Activated CD8-positive, alpha-beta memory T cell treated with anti-CD3 and anti-CD28 coated beads, Interleukin-2, amount 50 U/mL, for 24 hours (primary cell): ENCODE measurements around the gene AKAP9.
"Not testable (repeated sequence)": the region's sequence is repeated elsewhere in the genome, so short reads cannot be mapped to it uniquely, and the experiment has no call there.

Source experiments
- DNase-seq: peaks from one replicate; pipeline ENCODE4 v3.0.0-alpha.2; 2020; ENCODE audit errors: extremely low read depth

The AKAP9 gene

DNA sequence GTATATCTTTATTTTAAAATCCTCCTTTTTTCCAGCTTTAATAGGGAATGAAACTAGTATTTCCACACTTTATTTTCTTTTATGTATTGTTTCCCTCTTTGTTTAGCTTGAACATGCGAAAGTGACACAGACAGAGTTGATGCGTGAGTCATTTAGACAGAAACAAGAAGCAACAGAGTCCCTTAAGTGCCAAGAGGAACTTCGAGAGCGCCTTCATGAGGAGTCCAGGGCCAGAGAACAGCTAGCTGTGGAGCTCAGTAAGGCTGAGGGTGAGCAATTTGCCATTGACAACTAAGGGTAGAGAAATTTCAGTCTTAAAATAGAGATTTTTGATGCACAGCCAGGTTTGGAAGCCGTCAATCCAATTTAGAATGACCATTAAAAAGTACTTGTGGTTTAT, 120.5 kb downstream of the AKAP9 start:
- no peak for DNase-seq

DNA sequence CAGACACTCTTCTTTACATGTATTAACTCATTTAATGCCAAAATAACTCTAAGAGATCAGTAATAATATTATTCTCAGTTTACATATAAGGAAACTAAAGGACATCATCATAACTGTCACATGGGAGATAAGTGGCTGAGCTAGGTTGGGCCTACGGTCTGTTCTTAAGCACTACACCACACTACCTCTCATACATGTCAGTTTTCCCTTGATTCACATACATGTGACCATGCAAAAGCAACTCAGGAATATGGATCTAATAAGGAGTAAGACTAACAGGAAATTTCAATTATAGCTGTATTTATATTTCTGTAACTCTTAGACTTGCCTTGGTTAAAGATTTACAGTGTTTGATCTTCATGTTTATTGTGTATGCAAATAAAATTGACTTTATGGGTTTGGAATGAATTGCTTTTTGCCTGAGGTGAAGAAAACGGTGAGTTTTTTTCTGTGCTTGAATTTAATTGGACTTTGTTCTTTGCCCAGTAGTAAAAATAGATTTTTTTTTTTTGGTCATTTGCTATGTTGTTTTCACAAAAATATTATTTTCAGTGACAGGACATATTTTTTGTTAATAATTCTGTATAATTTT, 123.9 kb downstream of the AKAP9 start:
- DNase-seq = no peak

GRCh38 chr7:92071032-92071431, 130.4 kb downstream of the AKAP9 start:
- DNase-seq = no peak

DNA sequence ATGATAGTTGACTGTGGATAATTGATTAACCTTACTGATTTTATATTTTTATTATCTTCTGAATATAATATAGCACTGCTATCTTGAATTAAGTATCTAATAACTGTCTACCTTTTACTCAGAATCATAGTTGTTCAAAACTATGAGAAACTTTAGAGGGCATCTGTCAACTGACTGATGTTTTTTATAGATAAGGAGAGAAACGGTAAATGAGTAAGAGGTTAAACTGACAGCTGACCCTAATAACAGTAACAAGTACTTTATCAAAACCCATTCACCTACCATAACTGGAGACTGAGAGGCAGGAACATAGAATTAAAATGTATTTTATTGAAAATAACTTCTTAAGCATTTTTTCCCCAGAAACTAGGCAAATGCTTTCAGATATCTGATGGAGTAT, 131.5 kb downstream of the AKAP9 start:
- DNase-seq = no peak

DNA sequence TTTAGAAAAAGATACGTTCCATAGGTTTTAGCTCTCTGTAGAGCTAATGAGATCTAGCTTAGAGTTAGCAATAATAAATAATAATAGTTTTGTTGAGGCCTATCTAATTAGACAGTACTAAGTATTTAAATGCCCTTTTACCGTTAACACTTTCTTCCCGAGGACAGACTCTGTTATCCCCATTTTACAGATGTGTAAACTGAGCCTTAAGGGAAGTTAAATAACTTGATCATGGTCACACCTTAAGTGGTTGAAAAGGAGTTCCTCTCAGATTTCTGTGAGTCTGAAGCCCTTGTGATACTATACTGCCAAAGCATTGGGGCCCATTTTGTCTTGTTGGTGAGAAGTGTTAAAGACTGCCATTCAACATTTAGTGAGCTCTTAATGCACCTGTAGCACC, 132.0 kb downstream of the AKAP9 start:
- no peak for DNase-seq

- no peak for DNase-seq
Measured at GRCh38 chr7:92075455-92076158, 134.9 kb downstream of the AKAP9 start.

DNA sequence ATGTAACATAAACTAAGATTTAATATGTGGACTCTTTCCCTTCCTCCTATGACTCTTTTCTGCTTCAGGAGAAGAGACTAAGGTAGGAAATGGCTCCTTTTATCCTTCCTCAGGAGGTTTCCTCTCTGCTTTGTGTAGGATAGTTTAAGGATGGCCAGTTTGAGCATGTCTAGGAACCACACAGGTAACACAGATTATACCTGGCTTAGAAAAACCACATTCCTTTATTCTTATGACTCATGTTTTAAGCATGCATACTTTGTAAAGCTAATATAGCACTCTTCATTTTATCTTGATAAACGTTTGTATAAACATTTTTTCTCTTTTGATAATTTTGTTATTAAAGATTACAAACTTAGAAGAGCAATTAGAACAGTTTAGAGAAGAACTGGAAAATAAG, 135.8 kb downstream of the AKAP9 start:
- DNase-seq = no peak

DNA sequence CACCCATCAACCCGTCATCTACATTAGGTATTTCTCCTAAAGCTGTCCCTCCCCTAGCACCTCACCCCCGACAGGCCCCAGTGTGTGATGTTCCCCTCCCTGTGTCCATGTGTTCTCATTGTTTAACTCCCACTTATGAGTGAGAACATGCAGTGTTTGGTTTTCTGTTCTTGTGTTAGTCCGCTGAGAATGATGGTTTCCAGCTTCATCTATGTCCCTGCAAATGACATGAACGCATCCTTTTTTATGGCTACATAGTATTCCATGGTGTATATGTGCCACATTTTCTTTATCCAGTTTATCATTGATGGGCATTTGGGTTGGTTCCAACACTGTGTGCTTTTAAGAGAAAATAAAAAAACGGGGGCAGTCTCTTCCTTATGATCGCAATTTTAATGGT, 143.3 kb downstream of the AKAP9 start:
- not testable (repeated sequence) for DNase-seq

DNA sequence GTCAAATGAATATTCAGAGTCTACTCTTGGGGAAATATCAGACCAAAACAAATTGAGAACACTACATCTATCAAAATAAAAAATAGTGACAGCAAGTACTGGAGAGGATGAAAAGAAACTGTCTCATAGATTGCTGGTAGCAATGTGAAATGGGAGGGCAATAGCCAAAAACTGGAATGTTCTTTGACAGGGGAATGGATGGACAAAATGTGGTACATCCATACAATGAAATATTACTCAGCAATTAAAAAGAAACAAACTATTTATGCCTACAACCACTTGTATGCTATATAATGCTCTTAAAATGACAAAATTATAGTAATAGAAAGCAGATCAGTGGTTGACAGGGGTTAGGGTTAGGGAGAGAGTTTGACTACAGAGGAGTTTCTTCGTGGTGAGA, 147.6 kb downstream of the AKAP9 start:
- no peak for DNase-seq

- no peak for DNase-seq
Measured at GRCh38 chr7:92092210-92092609, 151.5 kb downstream of the AKAP9 start.

DNA sequence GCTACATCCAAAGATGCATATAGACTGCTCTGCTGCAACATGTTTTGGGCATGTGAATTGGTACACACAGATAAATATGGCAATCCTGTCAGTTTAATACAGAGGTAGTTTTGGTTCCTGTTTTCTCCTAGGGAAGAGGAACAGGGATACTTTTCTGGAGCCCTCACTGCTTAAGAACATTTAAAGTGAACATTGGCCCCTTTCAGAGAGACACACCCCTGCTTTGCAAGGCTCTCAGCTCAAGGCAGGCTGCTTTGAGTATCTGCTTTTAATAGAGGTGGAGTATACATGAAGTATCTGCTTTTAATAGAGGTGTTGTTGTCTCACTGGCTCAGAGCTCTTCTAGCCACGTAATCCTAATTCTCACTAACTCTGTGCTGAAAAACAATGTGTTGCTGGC, 154.7 kb downstream of the AKAP9 start:
- DNase-seq = no peak

DNA sequence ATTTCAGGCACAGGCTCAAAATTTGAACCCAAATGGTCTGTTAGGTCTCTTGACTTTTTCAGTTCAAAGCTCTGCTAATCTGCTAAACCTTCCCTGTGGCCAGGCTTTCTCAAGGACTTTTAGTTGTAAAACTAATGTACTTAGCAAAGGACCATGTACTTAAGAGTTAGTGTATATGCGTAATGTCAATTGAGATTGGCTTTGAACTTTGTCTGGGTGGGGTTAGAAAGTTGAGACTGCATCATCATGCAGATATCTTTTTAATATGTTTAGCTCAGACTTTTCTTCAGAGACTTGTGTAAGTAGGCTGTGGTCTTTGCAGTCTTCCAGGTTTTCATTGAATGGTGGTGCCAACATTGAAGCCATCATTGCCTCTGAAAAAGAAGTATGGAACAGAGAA, 159.9 kb downstream of the AKAP9 start:
- no peak for DNase-seq

DNA sequence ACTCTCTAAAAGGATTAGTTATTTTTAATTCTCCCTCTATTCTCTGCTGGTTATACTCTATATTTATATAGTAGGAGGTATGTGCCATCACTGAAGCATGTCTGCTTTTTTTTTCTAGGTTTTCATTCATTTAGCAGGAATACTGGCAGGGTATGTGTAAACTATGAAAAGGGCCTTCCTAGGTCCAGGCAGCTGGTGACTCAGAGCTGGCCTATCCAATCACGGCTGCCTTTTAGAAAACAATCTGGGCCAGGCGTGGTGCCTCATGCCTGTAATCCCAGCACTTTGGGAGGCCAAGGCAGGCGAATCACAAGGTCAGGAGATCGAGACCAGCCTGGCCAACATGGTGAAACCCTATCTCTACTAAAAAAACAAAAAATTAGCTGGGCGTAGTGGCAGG, 162.2 kb downstream of the AKAP9 start:
- not testable (repeated sequence) for DNase-seq

DNA sequence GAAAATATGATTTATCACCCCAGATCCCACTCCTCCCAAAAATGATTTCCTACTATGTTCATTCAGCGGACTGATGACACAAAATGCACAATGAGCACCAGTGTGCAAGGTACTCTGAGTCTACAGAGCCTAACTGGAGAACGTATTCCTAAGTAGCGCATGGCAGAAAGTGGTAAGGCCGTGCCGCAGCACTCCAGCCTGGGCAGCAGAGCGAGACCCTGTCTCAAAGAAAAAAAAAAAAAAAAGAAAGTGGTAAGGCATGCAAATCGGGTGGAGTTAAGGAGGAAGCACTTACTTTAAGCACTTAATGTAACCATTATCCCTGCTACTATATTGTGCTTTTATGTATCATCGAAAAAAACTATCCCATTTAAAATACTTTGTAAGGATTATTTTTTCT, 168.2 kb downstream of the AKAP9 start:
- DNase-seq = no peak

DNA sequence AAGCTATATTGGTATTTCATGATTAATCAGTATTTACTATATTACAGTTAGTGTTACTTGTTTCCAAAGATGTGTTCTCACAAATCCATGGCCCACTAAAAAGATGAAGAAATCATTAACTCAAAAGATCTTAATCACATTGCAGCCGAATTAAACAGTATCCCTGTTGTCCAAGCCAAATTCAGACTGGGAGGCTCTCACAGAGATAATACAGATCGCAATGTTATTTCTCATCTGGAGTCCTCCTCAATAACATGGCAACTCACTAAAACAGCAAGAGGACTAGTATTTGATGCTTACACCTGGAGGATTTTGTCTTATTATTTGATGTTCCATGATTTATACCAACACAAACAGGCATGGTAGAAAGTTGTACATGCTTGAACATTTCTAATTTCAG, 170.2 kb downstream of the AKAP9 start:
- DNase-seq = no peak

- DNase-seq = no peak
Measured at GRCh38 chr7:92115821-92116220, 175.2 kb downstream of the AKAP9 start.

DNA sequence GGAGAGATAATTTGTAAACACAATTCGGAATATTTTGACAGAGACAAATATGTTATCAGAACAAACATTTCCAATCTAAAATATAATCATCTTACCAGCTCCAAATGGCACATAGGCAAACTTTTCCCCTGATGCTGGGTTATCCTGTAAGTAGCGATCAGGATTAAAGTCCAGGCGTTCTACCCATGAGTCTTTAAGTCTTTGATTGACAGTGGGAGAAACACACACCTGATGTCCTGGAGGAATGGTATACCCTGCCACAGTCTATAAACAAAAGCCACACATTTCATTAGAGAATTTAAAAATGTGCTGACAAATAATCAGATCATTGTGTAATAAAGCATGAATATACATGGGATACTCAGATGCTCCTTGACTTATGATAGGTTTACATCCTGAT, 176.3 kb downstream of the AKAP9 start:
- no peak for DNase-seq

- no peak for DNase-seq
Measured at GRCh38 chr7:92119213-92119759, 178.6 kb downstream of the AKAP9 start.

DNA sequence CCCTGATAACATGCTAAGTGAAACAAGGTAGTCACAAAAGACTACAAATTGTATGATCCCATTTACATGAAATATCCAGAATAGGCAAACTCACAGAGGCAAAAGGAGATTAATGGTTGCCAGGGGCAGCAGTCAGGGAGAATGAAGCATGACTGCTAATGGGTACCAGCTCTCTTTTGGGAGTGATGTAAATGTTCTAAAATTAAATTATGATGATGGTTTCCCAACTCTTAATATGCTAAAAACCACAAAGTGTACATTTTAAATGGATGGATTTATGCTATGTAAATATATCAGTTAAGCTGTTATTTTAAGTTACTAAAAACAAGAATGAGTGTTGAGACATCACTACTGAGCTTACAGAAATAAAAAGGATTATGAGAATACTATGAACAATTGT, 181.0 kb downstream of the AKAP9 start:
- DNase-seq = no peak

- DNase-seq = no peak
Measured at GRCh38 chr7:92131093-92131492, 190.4 kb downstream of the AKAP9 start.

DNA sequence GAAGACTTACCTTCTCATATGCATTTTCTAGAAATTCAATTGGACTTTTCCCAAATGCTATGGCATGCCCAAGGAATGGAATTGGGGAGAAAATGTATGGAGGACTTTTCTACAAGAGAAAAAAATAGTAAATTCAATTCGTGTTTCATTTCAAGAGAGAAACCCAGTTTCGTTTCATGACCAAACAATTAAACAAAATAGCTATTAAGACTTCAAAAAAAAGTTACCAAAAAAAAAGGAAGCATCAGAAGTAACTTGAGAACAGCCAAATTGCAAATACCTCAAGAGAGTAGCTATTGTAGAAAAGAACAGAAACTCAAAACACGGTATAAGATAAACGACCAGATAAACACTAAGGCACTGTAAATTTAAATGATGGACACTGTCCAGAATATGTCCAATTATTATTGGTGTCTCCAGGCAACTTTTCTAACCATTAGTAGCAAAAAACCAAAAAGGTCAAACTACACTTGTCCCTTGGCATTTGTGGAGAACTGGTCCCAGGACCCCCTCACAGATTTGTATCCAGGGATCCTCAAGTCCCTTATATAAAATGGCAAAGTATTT, 191.2 kb downstream of the AKAP9 start:
- DNase-seq = no peak

DNA sequence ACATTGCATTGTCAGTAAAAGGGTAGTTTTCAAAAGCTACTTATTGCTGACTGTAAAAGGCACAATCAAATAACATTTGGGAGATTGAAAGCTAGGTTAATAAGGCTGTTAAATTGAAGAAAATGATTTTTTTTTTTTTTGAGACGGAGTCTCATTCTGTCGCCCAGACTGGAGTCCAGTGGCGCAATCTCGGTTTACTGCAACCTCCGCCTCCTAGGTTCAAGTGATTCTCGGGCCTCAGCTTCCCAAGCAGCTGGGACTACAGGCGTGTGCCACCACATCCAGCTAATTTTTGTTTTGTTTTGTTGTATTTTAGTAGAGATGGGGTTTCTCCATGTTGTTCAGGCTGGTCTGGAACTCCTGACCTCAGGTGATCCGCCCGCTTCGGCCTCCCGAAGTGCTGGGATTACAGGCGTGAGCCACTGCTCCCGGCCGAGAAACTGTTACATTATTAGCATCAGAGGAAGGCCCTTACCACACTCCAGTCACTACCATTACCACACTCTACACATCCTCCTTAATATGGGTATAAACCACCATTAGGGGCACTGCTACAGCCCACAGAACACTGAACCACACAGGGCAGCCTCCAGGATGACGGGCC, 192.6 kb downstream of the AKAP9 start:
- no peak for DNase-seq

DNA sequence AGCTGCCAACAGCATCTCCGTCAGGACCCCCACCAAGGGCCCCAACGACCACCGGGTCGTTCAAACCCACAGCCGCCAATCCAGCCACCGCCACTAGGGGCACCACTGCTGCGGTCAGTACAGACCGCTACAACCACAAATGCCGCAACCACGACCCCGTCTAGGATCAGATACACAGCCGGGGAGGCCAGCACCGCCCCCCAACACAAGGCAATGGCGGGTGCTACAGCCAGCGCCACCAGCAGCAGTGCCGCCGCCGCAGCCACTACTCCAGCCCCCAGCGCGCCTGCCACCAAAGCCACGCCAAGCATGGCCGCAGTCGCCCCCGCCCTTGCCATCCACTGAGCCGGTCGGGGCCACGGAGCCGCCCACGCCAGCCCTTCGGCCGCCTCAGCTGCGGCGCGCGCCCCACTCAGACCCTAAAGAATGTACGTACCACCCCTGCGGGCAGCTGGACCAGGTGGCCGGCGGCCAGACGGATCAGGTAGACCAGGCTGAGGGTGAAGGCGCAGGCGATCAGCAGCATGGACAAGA, 193.1 kb downstream of the AKAP9 start:
- peak; percentile 10 for DNase-seq
